Activated T-helper 9 cell treated with anti-CD3 and anti-CD28 coated beads, Interleukin-2, amount 50 U/mL, for 16 hours (primary cell): ENCODE data around the gene PLXNC1.

Source experiments
- DNase-seq: peaks from one replicate; pipeline ENCODE4 v3.0.0-alpha.2; 2020; ENCODE audit warnings: low read depth

The PLXNC1 gene

GRCh38 chr12:94239332-94239993 is 91.1 kb downstream of the PLXNC1 start:
- DNase-seq: no peak

- no peak for DNase-seq
These were observed 91.8 kb downstream of the PLXNC1 start for GRCh38 chr12:94240171-94240570.

DNA sequence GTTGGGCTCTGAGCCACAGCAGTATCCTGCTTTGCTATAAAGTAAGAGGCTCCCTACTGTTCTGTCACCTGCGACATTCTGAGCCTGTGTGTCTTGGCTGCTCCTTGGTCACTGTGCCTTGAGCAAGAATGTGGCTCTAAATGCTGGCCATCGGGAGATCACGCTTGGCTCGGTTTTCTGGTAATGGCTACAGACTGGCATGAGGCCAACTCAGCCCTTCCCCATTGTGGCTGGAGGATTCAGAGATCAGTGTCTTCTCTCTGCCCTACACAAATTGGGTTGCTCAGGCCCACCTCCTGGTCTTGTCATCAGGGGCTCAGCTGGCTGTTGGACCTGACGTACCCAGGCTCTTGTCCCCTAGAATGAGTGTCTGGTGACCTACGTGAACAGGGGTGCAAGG is 94.5 kb downstream of the PLXNC1 start:
- no peak for DNase-seq

GRCh38 chr12:94244165-94245133 is 96.1 kb downstream of the PLXNC1 start:
- peak; percentile 17 for DNase-seq

DNA sequence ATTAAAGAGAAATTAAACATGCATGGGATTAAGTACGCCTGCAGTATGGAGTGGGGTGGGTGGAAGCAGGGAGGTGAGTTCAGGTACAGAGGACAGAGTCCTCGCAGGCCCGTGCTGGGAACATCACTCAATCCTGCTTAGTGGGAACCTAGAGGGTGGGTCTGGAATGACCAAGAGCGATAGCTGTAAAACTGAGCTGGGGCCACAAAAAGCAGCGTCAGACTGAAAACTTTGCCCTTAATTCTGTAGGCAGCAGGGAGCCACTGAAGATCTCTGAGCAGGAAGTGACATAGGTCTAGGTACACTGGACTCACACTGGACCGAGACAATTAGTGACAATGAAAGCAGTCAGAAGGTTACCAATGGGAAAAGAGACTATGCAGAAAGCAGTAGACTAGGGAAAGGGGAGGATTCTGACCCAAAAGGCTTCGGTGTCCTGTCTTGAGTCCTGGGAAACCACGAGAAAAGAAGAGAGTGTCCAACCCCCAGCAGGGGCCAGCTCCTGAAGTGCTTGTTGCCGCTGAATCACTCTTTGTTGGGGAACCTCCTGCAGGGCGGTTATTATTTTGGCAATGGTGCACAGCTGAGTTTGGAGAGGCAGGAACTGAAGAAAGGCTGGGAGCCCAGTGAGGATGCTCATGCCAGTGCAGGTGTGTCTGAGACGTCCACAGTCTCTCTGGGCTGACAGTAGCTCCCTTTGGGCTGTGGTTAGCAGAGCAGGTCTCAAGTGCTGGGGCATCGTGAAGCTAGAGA is 97.4 kb downstream of the PLXNC1 start:
- no peak for DNase-seq

GRCh38 chr12:94247246-94247645 is 98.9 kb downstream of the PLXNC1 start:
- no peak for DNase-seq

GRCh38 chr12:94248582-94248981 is 100.2 kb downstream of the PLXNC1 start:
- no peak for DNase-seq

- DNase-seq: no peak
These were observed 101.8 kb downstream of the PLXNC1 start for GRCh38 chr12:94250130-94250529.

DNA sequence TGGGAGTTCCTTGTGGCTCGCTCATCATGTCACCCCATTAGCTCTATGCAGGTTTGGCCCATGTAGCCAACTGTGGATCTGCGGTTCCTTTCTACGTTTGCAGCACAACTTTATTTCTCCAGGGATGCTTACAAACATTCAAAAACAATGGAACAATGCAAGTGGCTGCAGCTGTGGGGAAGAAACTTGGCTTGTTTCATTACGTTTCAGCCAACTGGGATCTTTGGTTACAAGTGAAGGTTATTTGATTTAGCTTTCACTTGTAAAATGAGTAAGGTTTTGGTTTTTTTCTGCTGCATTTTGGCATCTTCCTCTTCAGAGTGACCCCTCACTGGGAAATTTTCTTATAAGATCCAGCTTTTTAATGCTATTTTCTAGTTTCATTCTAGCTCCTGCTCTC is 105.9 kb downstream of the PLXNC1 start:
- DNase-seq: no peak

GRCh38 chr12:94255006-94255405 is 106.6 kb downstream of the PLXNC1 start:
- no peak for DNase-seq

DNA sequence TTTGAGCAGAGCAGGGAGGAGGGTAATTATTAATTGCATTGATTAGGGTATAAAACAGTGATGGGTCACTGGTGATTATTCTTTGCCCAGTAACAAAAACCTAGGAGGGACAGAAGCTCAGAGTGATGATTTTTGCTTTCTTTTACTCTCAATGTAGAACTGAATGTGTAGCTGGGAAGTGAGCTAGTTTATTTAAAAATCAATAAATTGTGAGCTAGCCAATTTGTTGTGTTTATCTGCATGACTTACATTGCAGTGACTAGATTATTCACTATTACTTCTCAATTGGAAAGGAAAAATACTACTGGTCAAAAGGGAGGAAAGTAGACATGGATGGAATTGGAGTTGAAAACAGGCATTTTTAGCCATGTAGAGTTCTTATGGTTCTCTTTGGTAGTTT is 107.1 kb downstream of the PLXNC1 start:
- no peak for DNase-seq

GRCh38 chr12:94258593-94258992 is 110.2 kb downstream of the PLXNC1 start:
- no peak for DNase-seq

DNA sequence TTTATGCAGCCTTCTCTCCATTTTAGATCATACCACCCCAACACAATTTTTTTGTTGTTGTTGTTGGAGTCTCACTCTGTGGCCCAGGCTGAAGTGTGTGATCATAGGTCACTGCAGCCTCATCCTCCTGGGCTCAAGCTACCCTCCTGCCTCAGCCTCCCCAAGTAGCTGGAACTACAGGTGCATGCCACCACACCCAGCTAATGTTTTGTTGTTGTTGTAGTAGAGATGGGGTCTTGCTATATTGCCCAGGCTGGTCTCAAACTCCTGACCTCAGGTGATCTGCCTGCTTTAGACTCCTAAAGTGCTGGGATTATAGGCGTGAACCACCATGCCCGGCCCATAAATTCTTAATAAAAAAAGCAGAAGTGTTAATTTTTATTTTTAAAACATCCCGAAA is 111.6 kb downstream of the PLXNC1 start:
- no peak for DNase-seq

GRCh38 chr12:94260717-94261116 is 112.3 kb downstream of the PLXNC1 start:
- no peak for DNase-seq

GRCh38 chr12:94261119-94261518 is 112.7 kb downstream of the PLXNC1 start:
- DNase-seq: no peak

DNA sequence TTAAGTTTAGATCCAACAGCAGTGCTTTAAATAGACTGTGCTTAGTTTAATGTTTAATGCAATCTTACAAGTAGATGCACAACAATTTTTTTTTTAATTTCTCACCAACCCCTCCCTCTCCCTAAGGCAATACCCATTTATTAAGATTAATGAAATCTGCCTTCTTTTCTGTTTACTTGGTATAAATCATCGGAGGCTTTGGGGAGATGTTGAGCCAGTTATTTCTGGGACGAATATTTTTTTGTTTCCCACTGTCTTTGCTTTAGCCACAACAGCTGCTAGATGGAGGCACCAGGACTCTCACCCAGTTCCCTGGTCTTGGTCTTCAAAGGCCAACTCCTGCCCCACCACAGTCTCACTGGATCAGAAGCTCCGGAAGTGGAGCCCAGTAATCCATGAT is 113.4 kb downstream of the PLXNC1 start:
- no peak for DNase-seq

GRCh38 chr12:94262228-94263010 is 114.0 kb downstream of the PLXNC1 start:
- DNase-seq: peak; percentile 54

- peak; percentile 61 for DNase-seq
These were observed 114.8 kb downstream of the PLXNC1 start for GRCh38 chr12:94263011-94263811.

GRCh38 chr12:94263905-94264561 is 115.7 kb downstream of the PLXNC1 start:
- DNase-seq: no peak

- no peak for DNase-seq
These were observed 116.5 kb downstream of the PLXNC1 start for GRCh38 chr12:94264736-94265485.
